Gastroesophageal sphincter (tissue), 4 donors: ENCODE measurements around the gene TRIO. TPM values are rescaled to one million over a fixed set of nuclear protein-coding genes. Genes with fewer than 3 reads are reported as not detected.

Source experiments
- ATAC-seq: fragments of 150-250 bp; one replicate; pipeline ENCODE4 v1.9.1; 2016; ENCODE audit warnings: mild to moderate bottlenecking, moderate library complexity
- H3K27ac ChIP-seq, 4 donors: fragments of 200-600 bp; sonication (generic) in 3 of 4; 1 replicate in 3 of 4; 2 replicates in 1 of 4; pipeline ENCODE4 v1.5.1; 2016 to 2019
- H3K27me3 ChIP-seq: fragments of 200-600 bp; sonication (generic); one replicate; pipeline ENCODE4 v1.5.1; 2019
- H3K36me3 ChIP-seq, 2 donors: fragments of 200-600 bp; sonication (generic); one replicate each; pipeline ENCODE4 v1.5.1; 2019; ENCODE audit warnings: control low read depth in 1 of 2
- H3K4me1 ChIP-seq, 3 donors: fragments of 200-600 bp; sonication (generic); 1 replicate in 2 of 3; 2 replicates in 1 of 3; pipeline ENCODE4 v1.5.1; 2016 to 2019; ENCODE audit warnings: control low read depth in 2 of 3
- H3K4me3 ChIP-seq, 2 donors: fragments of 200-600 bp; sonication (generic); one replicate each; pipeline ENCODE4 v1.5.1; 2019; ENCODE audit warnings: mild to moderate bottlenecking in 1 of 2, moderate library complexity in 1 of 2
- H3K9me3 ChIP-seq, 3 donors: fragments of 200-600 bp; sonication (generic); one replicate each; pipeline ENCODE4 v1.5.1; 2017 to 2019; ENCODE audit warnings: control low read depth in 2 of 3
- CTCF ChIP-seq, 4 experiments: fragments of 200-600 bp in 2 of 4; fragments of 450-650 bp in 2 of 4; sonication (generic) in 1 of 4; IDR thresholded peaks; one replicate each; pipeline ENCODE4 v1.5.1; 2017 to 2019; ENCODE audit warnings: antibody characterized with exemption in 4 of 4, mild to moderate bottlenecking in 2 of 4, moderate library complexity in 2 of 4
- EP300 ChIP-seq: sonication (generic); formaldehyde crosslinking; IDR thresholded peaks from one replicate; pipeline ENCODE4 v1.6.1; 2017; ENCODE audit warnings: antibody characterized with exemption, mild to moderate bottlenecking
- POLR2A ChIP-seq, 2 donors: fragments of 450-650 bp; IDR thresholded peaks; one replicate each; pipeline ENCODE4 v1.6.1; 2017; ENCODE audit warnings: antibody characterized with exemption in 2 of 2, mild to moderate bottlenecking in 2 of 2, moderate library complexity in 1 of 2
- POLR2AphosphoS5 ChIP-seq: sonication (generic); formaldehyde crosslinking; IDR thresholded peaks from one replicate; pipeline ENCODE4 v1.6.1; 2017; ENCODE audit warnings: antibody characterized with exemption
- WGBS, 2 donors: methylation state at CpG; one replicate each; pipeline ENCODE4 v1.1.5; 2018; ENCODE audit warnings: low coverage in 1 of 2; 5-methylcytosine and 5-hydroxymethylcytosine counted together
- total RNA-seq, 4 donors: library from RNA; depleted of rRNA; stranded (reverse); fragments of >200 nt; gene quantifications; one replicate each; pipeline ENCODE4 v1.1.0, GENCODE V29; 2016

The TRIO gene
- total RNA-seq, 4 donors from 2014 or later: 69.2 to 257 (median 172) TPM

- 88 to 90% methylated on average over 8 to 9 of the region's 12 CpGs for WGBS, 2 donors
- TF ChIP-seq POLR2A (IDR thresholded peaks at IDR 0.05) (no peak), EP300 (no peak), POLR2AphosphoS5 (no peak), CTCF (IDR thresholded peaks at IDR 0.05) (no peak)
- no peak overlapping the region for H3K4me3 ChIP-seq
- H3K4me1 ChIP-seq: no peaks in the 10 kb centered on the region
- no peaks in the 10 kb centered on the region for H3K9me3 ChIP-seq
- no peak for ATAC-seq
- no peaks in the 10 kb centered on the region for H3K27me3 ChIP-seq
- H3K36me3 ChIP-seq: no peaks in the 10 kb centered on the region
- H3K27ac ChIP-seq: no peak overlapping the region
These were observed 380.3 kb downstream of the TRIO start for GRCh38 chr5:14523243-14524034.

GRCh38 chr5:14525397-14525796 is 382.3 kb downstream of the TRIO start:
- no peaks in the 10 kb centered on the region for H3K4me1 ChIP-seq
- 96 to 100% methylated on average over 2 to 4 of the region's 4 CpGs for WGBS, 2 donors
- H3K27ac ChIP-seq: no peak overlapping the region
- no peaks in the 10 kb centered on the region for H3K27me3 ChIP-seq
- no peak for TF ChIP-seq CTCF (IDR thresholded peaks at IDR 0.05)
- no peak for TF ChIP-seq POLR2A (IDR thresholded peaks at IDR 0.05)
- no peak for TF ChIP-seq EP300
- TF ChIP-seq POLR2AphosphoS5: no peak
- H3K36me3 ChIP-seq: no peaks in the 10 kb centered on the region
- no peak overlapping the region for H3K4me3 ChIP-seq
- no peak for ATAC-seq
- no peaks in the 10 kb centered on the region for H3K9me3 ChIP-seq

- Histone ChIP-seq H3K27me3 (no peaks in the 10 kb centered on the region), H3K27ac (no peak overlapping the region), H3K4me1 (no peaks in the 10 kb centered on the region), H3K4me3 (no peak overlapping the region), H3K36me3 (no peaks in the 10 kb centered on the region), H3K9me3 (no peaks in the 10 kb centered on the region)
- TF ChIP-seq POLR2A (IDR thresholded peaks at IDR 0.05): no peak
- TF ChIP-seq CTCF (IDR thresholded peaks at IDR 0.05): no peak
- no peak for TF ChIP-seq POLR2AphosphoS5
- no peak for TF ChIP-seq EP300
- 60 to 92% methylated on average over 2 of the region's 2 CpGs for WGBS, 2 donors
- no peak for ATAC-seq
These were observed 383.4 kb downstream of the TRIO start for GRCh38 chr5:14526493-14526892.

- Histone ChIP-seq H3K27ac (no peak overlapping the region), H3K4me1 (no peaks in the 10 kb centered on the region), H3K27me3 (no peaks in the 10 kb centered on the region), H3K9me3 (no peaks in the 10 kb centered on the region), H3K36me3 (no peaks in the 10 kb centered on the region), H3K4me3 (no peak overlapping the region)
- TF ChIP-seq POLR2AphosphoS5: no peak
- no peak for TF ChIP-seq POLR2A (IDR thresholded peaks at IDR 0.05)
- no peak for TF ChIP-seq CTCF (IDR thresholded peaks at IDR 0.05)
- TF ChIP-seq EP300: no peak
- no peak for ATAC-seq
- 57 to 83% methylated on average over 5 to 6 of the region's 6 CpGs for WGBS, 2 donors
These were observed 385.0 kb downstream of the TRIO start for GRCh38 chr5:14528115-14528514.

GRCh38 chr5:14528926-14529325 is 385.8 kb downstream of the TRIO start:
- H3K4me3 ChIP-seq: no peak overlapping the region
- H3K9me3 ChIP-seq: no peaks in the 10 kb centered on the region
- TF ChIP-seq POLR2AphosphoS5 (no peak), POLR2A (IDR thresholded peaks at IDR 0.05) (no peak), CTCF (IDR thresholded peaks at IDR 0.05) (no peak), EP300 (no peak)
- no peaks in the 10 kb centered on the region for H3K27me3 ChIP-seq
- no peak overlapping the region for H3K27ac ChIP-seq
- no peak for ATAC-seq
- no peaks in the 10 kb centered on the region for H3K4me1 ChIP-seq
- 44 to 60% methylated on average over 1 of the region's 1 CpG for WGBS, 2 donors
- no peaks in the 10 kb centered on the region for H3K36me3 ChIP-seq
